ENCODE results near the gene MAP3K2. TPM values are rescaled to one million over a fixed set of nuclear protein-coding genes. Genes with fewer than 3 reads are reported as not detected.
A peak's percentile ranks its signal among the peaks of the same experiment; 100 is the strongest.

MAP3K2 gene
- total RNA-seq, 1 experiment from 2014 or later: 13.8 TPM

GRCh38 chr2:127422559-127423477, 35.0 kb upstream of the MAP3K2 start:
- in situ Hi-C loops (cut with HindIII; ENCODE audit: low sequenced_read_pairs): no loop called here
- DNase-seq (ENCODE audit: low spot score): no peak

GRCh38 chr2:127421871-127422558, 34.2 kb upstream of the MAP3K2 start:
- in situ Hi-C loops (cut with HindIII; ENCODE audit: low sequenced_read_pairs): no loop called here
- DNase-seq (ENCODE audit: low spot score): no peak

GRCh38 chr2:127421116-127421800, 33.5 kb upstream of the MAP3K2 start:
- in situ Hi-C loops (cut with HindIII; ENCODE audit: low sequenced_read_pairs): no loop called here

GRCh38 chr2:127420039-127420864, 32.5 kb upstream of the MAP3K2 start:
- no peak for DNase-seq (ENCODE audit: low spot score)
- in situ Hi-C loops (cut with HindIII; ENCODE audit: low sequenced_read_pairs): no loop called here

More at GRCh38 chr2:127421116-127421800, 33.5 kb upstream of the MAP3K2 start:
- DNase-seq (ENCODE audit: low spot score): no peak

- in situ Hi-C loops (cut with HindIII; ENCODE audit: low sequenced_read_pairs): loop anchor here (10.0 kb wide), 1 partner anchor 65 kb away; no protein-coding TSS in a partner anchor
- no peak for DNase-seq (ENCODE audit: low spot score)
Observed at GRCh38 chr2:127419448-127420038, 31.8 kb upstream of the MAP3K2 start.

GRCh38 chr2:127419112-127419430, 31.3 kb upstream of the MAP3K2 start:
- in situ Hi-C loops (cut with HindIII; ENCODE audit: low sequenced_read_pairs): loop anchor here (10.0 kb wide), 1 partner anchor 64 kb away; no protein-coding TSS in a partner anchor
- no peak for DNase-seq (ENCODE audit: low spot score)

- no peak for DNase-seq (ENCODE audit: low spot score)
- in situ Hi-C loops (cut with HindIII; ENCODE audit: low sequenced_read_pairs): loop anchor here (10.0 kb wide), 1 partner anchor 64 kb away; no protein-coding TSS in a partner anchor
Observed at GRCh38 chr2:127418300-127419111, 30.7 kb upstream of the MAP3K2 start, which contains the start of gene PROC. PROC (plus strand) TSS chr2:127418427; CDS start chr2:127419943, 1,516 bp downstream.

GRCh38 chr2:127417406-127417805, 29.6 kb upstream of the MAP3K2 start:
- in situ Hi-C loops (cut with HindIII; ENCODE audit: low sequenced_read_pairs): loop anchor here (10.0 kb wide), 1 partner anchor 63 kb away; no protein-coding TSS in a partner anchor
- no peak for DNase-seq (ENCODE audit: low spot score)

- in situ Hi-C loops (cut with HindIII; ENCODE audit: low sequenced_read_pairs): loop anchor here (10.0 kb wide), 1 partner anchor 62 kb away; no protein-coding TSS in a partner anchor
- DNase-seq (ENCODE audit: low spot score): no peak
Observed at GRCh38 chr2:127416506-127417001, 28.8 kb upstream of the MAP3K2 start.

GRCh38 chr2:127415593-127416505, 28.1 kb upstream of the MAP3K2 start:
- in situ Hi-C loops (cut with HindIII; ENCODE audit: low sequenced_read_pairs): loop anchor here (10.0 kb wide), 1 partner anchor 61 kb away; no protein-coding TSS in a partner anchor

GRCh38 chr2:127414638-127415592, 27.1 kb upstream of the MAP3K2 start:
- in situ Hi-C loops (cut with HindIII; ENCODE audit: low sequenced_read_pairs): loop anchor here (10.0 kb wide), 1 partner anchor 60 kb away; no protein-coding TSS in a partner anchor
- DNase-seq (ENCODE audit: low spot score): no peak

More at GRCh38 chr2:127415593-127416505, 28.1 kb upstream of the MAP3K2 start:
- DNase-seq (ENCODE audit: low spot score): peak; percentile 53

GRCh38 chr2:127413782-127414637, 26.2 kb upstream of the MAP3K2 start:
- in situ Hi-C loops (cut with HindIII; ENCODE audit: low sequenced_read_pairs): loop anchor here (10.0 kb wide), 1 partner anchor 59 kb away; no protein-coding TSS in a partner anchor
- DNase-seq (ENCODE audit: low spot score): no peak

GRCh38 chr2:127413200-127413599, 25.4 kb upstream of the MAP3K2 start:
- in situ Hi-C loops (cut with HindIII; ENCODE audit: low sequenced_read_pairs): loop anchor here (10.0 kb wide), 1 partner anchor 58 kb away; no protein-coding TSS in a partner anchor
- DNase-seq (ENCODE audit: low spot score): no peak

Data from G401 (cell line).